CD4-positive, CD25-positive, alpha-beta regulatory T cell (primary cell): Measurements from ENCODE around the gene EPRS1. TPM values are rescaled to one million over a fixed set of nuclear protein-coding genes. Genes with fewer than 3 reads are reported as not detected.
"Not testable (repeated sequence)": the region's sequence is repeated elsewhere in the genome, so short reads cannot be mapped to it uniquely, and the experiment has no call there.

ENCODE experiments used
- ATAC-seq, 2 donors: fragments of 150-1000 bp; cut with Tn5 transposase; one replicate each; pipeline ENCODE4 v1.10.0; 2021; ENCODE audit warnings: low read depth in 2 of 2, moderate number of reproducible peaks in 2 of 2, moderate library complexity in 1 of 2
- DNase-seq, 3 donors: peaks; one replicate each; pipeline versions ENCODE4 v3.0.0 to v3.0.0-alpha.2; 2012 to 2022; ENCODE audit warnings: mixed read lengths in 1 of 3
- H3K27ac ChIP-seq: one replicate; pipeline ENCODE4 v1.7.0; 2013; ENCODE audit warnings: mild to moderate bottlenecking, low read length; ENCODE audit not compliant: insufficient read depth, poor library complexity, severe bottlenecking
- H3K27me3 ChIP-seq: one replicate; pipeline ENCODE4 v1.7.0; 2013; ENCODE audit warnings: low read length; ENCODE audit not compliant: control insufficient read depth, insufficient read depth
- H3K36me3 ChIP-seq: one replicate; pipeline ENCODE4 v1.7.0; 2013; ENCODE audit warnings: mild to moderate bottlenecking, low read length, moderate library complexity; ENCODE audit not compliant: control insufficient read depth, insufficient read depth
- H3K4me1 ChIP-seq: 2 replicates; pipeline ENCODE4 v1.7.0; 2013; ENCODE audit warnings: mild to moderate bottlenecking, low read length; ENCODE audit not compliant: insufficient read depth, control insufficient read depth, poor library complexity, severe bottlenecking
- H3K4me3 ChIP-seq: one replicate; pipeline ENCODE4 v1.7.0; 2013; ENCODE audit warnings: low read depth, mild to moderate bottlenecking, low read length, moderate library complexity
- H3K9me3 ChIP-seq, 2 experiments: 1 replicate in 1 of 2; 2 replicates in 1 of 2; pipeline ENCODE4 v1.7.0; 2013; ENCODE audit warnings: low read length in 2 of 2, mild to moderate bottlenecking in 1 of 2, moderate library complexity in 1 of 2; ENCODE audit not compliant: control insufficient read depth in 2 of 2
- H3K27ac Mint-ChIP-seq, 3 donors: one replicate each; pipeline ENCODE4 v1.8.0; 2020 to 2022; ENCODE audit warnings: mild to moderate bottlenecking in 3 of 3, mixed read lengths in 3 of 3, moderate library complexity in 2 of 3
- H3K27me3 Mint-ChIP-seq: one replicate; pipeline ENCODE4 v1.8.0; 2022; ENCODE audit warnings: mild to moderate bottlenecking, mixed read lengths
- H3K36me3 Mint-ChIP-seq: one replicate; pipeline ENCODE4 v1.8.0; 2020; ENCODE audit warnings: mixed read lengths
- H3K4me1 Mint-ChIP-seq, 4 donors: one replicate each; pipeline ENCODE4 v1.8.0; 2020 to 2022; ENCODE audit warnings: mixed read lengths in 4 of 4, mild to moderate bottlenecking in 1 of 4
- H3K4me3 Mint-ChIP-seq, 4 donors: one replicate each; pipeline ENCODE4 v1.8.0; 2020 to 2022; ENCODE audit warnings: mild to moderate bottlenecking in 4 of 4, mixed read lengths in 4 of 4, moderate library complexity in 3 of 4
- H3K9me3 Mint-ChIP-seq, 7 donors: one replicate each; pipeline ENCODE4 v1.8.0; 2020 to 2022; ENCODE audit warnings: mixed read lengths in 7 of 7, mild to moderate bottlenecking in 3 of 7, moderate library complexity in 2 of 7
- polyA plus RNA-seq, 4 donors: library from polyadenylated mRNA; unstranded; fragments of 300-500 nt; fragmentation: Illumina TruSeq; gene quantifications; one replicate each; pipeline ENCODE4 v1.2.3, GENCODE V29; 2021
- total RNA-seq: library from RNA; stranded (reverse); gene quantifications from one replicate; pipeline ENCODE4 v1.2.3, GENCODE V29; 2022

The EPRS1 gene
- total and polyA plus RNA-seq, 5 donors from 2014 or later: 39.9 to 51.1 (median 44.8) TPM

- H3K4me1 ChIP-seq: peaks cover 19% of the 10 kb centered on the region
- no peaks in the 10 kb centered on the region for H3K36me3 ChIP-seq
- Mint-ChIP-seq H3K27me3 (no peaks in the 10 kb centered on the region), H3K27ac (peak overlapping the region; percentile 95 to 97 (median 97)), H3K9me3 (no peaks in the 10 kb centered on the region), H3K4me3 (peak overlapping the region; percentile 93 to 94 (median 94)), H3K36me3 (no peaks in the 10 kb centered on the region), H3K4me1 (peaks cover 6 to 54% (median 33%) of the 10 kb centered on the region in 4 donors)
- peak overlapping the region; percentile 98 for H3K4me3 ChIP-seq
- H3K27ac ChIP-seq: peak overlapping the region; percentile 87
- peak in 2 of 3 donors; percentile 10 to 48 for DNase-seq
- H3K27me3 ChIP-seq: no peaks in the 10 kb centered on the region
- no peaks in the 10 kb centered on the region for H3K9me3 ChIP-seq
- no peak for ATAC-seq
Observed at GRCh38 chr1:220045356-220046051, 801 bp downstream of the EPRS1 start.

- H3K36me3 Mint-ChIP-seq: no peaks in the 10 kb centered on the region
- H3K27me3 ChIP-seq: no peaks in the 10 kb centered on the region
- H3K4me3 ChIP-seq: peak overlapping the region; percentile 98
- peaks cover 6 to 54% (median 33%) of the 10 kb centered on the region in 4 donors for H3K4me1 Mint-ChIP-seq
- ATAC-seq (no peak), DNase-seq (no peak)
- peak overlapping the region; percentile 95 to 97 (median 97) for H3K27ac Mint-ChIP-seq
- H3K36me3 ChIP-seq: peaks cover 6% of the 10 kb centered on the region
- peaks cover 19% of the 10 kb centered on the region for H3K4me1 ChIP-seq
- H3K27me3 Mint-ChIP-seq: no peaks in the 10 kb centered on the region
- H3K9me3 Mint-ChIP-seq: no peaks in the 10 kb centered on the region
- no peaks in the 10 kb centered on the region for H3K9me3 ChIP-seq
- peak overlapping the region; percentile 87 for H3K27ac ChIP-seq
- H3K4me3 Mint-ChIP-seq: peak overlapping the region; percentile 93 to 94 (median 94)
Observed at GRCh38 chr1:220044678-220045355, 1.5 kb downstream of the EPRS1 start.

GRCh38 chr1:220043646-220044045 is 2.7 kb downstream of the EPRS1 start:
- H3K36me3 ChIP-seq: peaks cover 15% of the 10 kb centered on the region
- peak overlapping the region in 2 of 3 donors; percentile 36 to 70 for H3K27ac Mint-ChIP-seq
- peak overlapping the region in 2 of 4 donors; percentile 87 to 94 for H3K4me3 Mint-ChIP-seq
- no peaks in the 10 kb centered on the region for H3K27me3 Mint-ChIP-seq
- H3K27me3 ChIP-seq: no peaks in the 10 kb centered on the region
- H3K9me3 Mint-ChIP-seq: no peaks in the 10 kb centered on the region
- no peak for DNase-seq
- peak overlapping the region; percentile 52 for H3K4me3 ChIP-seq
- peaks cover 19% of the 10 kb centered on the region for H3K4me1 ChIP-seq
- peaks cover 6 to 60% (median 37%) of the 10 kb centered on the region in 4 donors for H3K4me1 Mint-ChIP-seq
- no peak for ATAC-seq
- H3K9me3 ChIP-seq: no peaks in the 10 kb centered on the region
- H3K36me3 Mint-ChIP-seq: peaks cover 6% of the 10 kb centered on the region
- H3K27ac ChIP-seq: no peak overlapping the region

GRCh38 chr1:220040028-220040596 is 6.2 kb downstream of the EPRS1 start:
- Histone ChIP-seq H3K27me3 (no peaks in the 10 kb centered on the region), H3K27ac (no peak overlapping the region), H3K4me3 (no peak overlapping the region), H3K9me3 (no peaks in the 10 kb centered on the region), H3K4me1 (peaks cover 14% of the 10 kb centered on the region), H3K36me3 (peaks cover 21% of the 10 kb centered on the region)
- Mint-ChIP-seq H3K9me3 (no peaks in the 10 kb centered on the region), H3K27ac (peak overlapping the region in 1 of 3 donors; percentile 82), H3K27me3 (no peaks in the 10 kb centered on the region), H3K4me1 (peaks cover 11 to 65% (median 43%) of the 10 kb centered on the region in 4 donors), H3K36me3 (peaks cover 18% of the 10 kb centered on the region), H3K4me3 (no peak overlapping the region)
- DNase-seq (peak in 1 of 3 donors; percentile 16), ATAC-seq (no peak)

GRCh38 chr1:220038640-220039039 is 7.7 kb downstream of the EPRS1 start:
- ATAC-seq (no peak), DNase-seq (no peak)
- Mint-ChIP-seq H3K4me1 (peaks cover 8 to 55% (median 37%) of the 10 kb centered on the region in 4 donors), H3K27ac (peak overlapping the region in 1 of 3 donors; percentile 9), H3K4me3 (peak overlapping the region in 2 of 4 donors; percentile 25 to 33), H3K27me3 (no peaks in the 10 kb centered on the region), H3K36me3 (peaks cover 28% of the 10 kb centered on the region), H3K9me3 (no peaks in the 10 kb centered on the region)
- Histone ChIP-seq H3K4me3 (no peak overlapping the region), H3K27ac (no peak overlapping the region), H3K36me3 (peaks cover 35% of the 10 kb centered on the region), H3K9me3 (no peaks in the 10 kb centered on the region), H3K4me1 (peaks cover 3% of the 10 kb centered on the region), H3K27me3 (no peaks in the 10 kb centered on the region)

GRCh38 chr1:220037810-220038209 is 8.5 kb downstream of the EPRS1 start:
- not testable (repeated sequence) for H3K27ac ChIP-seq, H3K4me1 ChIP-seq, H3K27me3 Mint-ChIP-seq, H3K4me3 ChIP-seq, H3K27me3 ChIP-seq, H3K9me3 ChIP-seq, H3K9me3 Mint-ChIP-seq
- Mint-ChIP-seq H3K27ac (peak overlapping the region in 1 of 3 donors; percentile 39), H3K4me1 (peaks cover 4 to 48% (median 31%) of the 10 kb centered on the region in 4 donors), H3K4me3 (peak overlapping the region in 1 of 4 donors; percentile 4), H3K36me3 (peaks cover 33% of the 10 kb centered on the region)
- ATAC-seq (peak in 1 of 2 donors; percentile 34), DNase-seq (peak in 1 of 3 donors; percentile 39)
- H3K36me3 ChIP-seq: peaks cover 44% of the 10 kb centered on the region

- no peak for ATAC-seq
- Mint-ChIP-seq H3K4me3 (no peak overlapping the region), H3K27me3 (no peaks in the 10 kb centered on the region), H3K36me3 (peaks cover 45% of the 10 kb centered on the region), H3K9me3 (no peaks in the 10 kb centered on the region), H3K27ac (no peak overlapping the region), H3K4me1 (peaks cover 12 to 22% (median 18%) of the 10 kb centered on the region in 4 donors)
- Histone ChIP-seq H3K4me3 (no peak overlapping the region), H3K36me3 (peaks cover 69% of the 10 kb centered on the region), H3K4me1 (peaks cover 3% of the 10 kb centered on the region), H3K27me3 (no peaks in the 10 kb centered on the region), H3K27ac (no peak overlapping the region), H3K9me3 (no peaks in the 10 kb centered on the region)
- no peak for DNase-seq
Observed at GRCh38 chr1:220032911-220033310, 13.4 kb downstream of the EPRS1 start.
